ENCODE measurements around the gene NPM1. TPM values are rescaled to one million over a fixed set of nuclear protein-coding genes. Genes with fewer than 3 reads are reported as not detected.

The NPM1 gene
- total RNA-seq, 4 donors from 2014 or later: 388 to 648 (median 553) TPM

DNA sequence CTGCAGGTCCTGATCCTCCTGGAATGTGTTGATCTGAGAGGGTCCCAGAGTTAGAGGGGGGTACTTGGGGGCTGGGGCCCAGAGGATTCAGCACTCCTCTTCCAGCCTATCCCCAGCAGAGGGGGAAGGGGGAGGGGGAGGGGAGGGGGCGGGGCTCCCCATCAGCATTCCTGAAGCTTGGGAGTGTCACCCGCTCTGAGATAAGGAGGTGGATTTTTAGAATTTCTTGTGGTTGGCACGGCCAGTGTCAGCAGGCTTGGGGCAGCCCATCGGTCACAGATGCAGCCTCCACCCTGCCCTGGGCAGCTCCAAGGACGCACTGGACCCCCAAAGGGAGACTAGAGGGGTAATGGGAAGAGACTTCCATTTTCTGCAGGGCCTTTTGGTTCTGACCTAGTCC lies 37.1 kb downstream of the NPM1 start:
- 71% methylated on average over 5 of the region's 5 CpGs for WGBS
- TF ChIP-seq EP300 (IDR thresholded peaks at IDR 0.05) (no peak), POLR2AphosphoS5 (IDR thresholded peaks at IDR 0.05) (no peak), POLR2A (IDR thresholded peaks at IDR 0.05; ENCODE audit: low read depth) (no peak)
- TF ChIP-seq, protein P1, sequence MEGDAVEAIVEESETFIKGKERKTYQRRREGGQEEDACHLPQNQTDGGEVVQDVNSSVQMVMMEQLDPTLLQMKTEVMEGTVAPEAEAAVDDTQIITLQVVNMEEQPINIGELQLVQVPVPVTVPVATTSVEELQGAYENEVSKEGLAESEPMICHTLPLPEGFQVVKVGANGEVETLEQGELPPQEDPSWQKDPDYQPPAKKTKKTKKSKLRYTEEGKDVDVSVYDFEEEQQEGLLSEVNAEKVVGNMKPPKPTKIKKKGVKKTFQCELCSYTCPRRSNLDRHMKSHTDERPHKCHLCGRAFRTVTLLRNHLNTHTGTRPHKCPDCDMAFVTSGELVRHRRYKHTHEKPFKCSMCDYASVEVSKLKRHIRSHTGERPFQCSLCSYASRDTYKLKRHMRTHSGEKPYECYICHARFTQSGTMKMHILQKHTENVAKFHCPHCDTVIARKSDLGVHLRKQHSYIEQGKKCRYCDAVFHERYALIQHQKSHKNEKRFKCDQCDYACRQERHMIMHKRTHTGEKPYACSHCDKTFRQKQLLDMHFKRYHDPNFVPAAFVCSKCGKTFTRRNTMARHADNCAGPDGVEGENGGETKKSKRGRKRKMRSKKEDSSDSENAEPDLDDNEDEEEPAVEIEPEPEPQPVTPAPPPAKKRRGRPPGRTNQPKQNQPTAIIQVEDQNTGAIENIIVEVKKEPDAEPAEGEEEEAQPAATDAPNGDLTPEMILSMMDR (IDR thresholded peaks at IDR 0.05): no peak
- no peaks in the 10 kb centered on the region for H3K9me3 ChIP-seq
- no peaks in the 10 kb centered on the region for H3K36me3 ChIP-seq
- H3K27ac ChIP-seq (replicated peaks in 1 of 4): no peak overlapping the region
- DNase-seq (ENCODE audit: extremely low spot score): no peak
- no peak overlapping the region for H3K4me3 ChIP-seq
- intact Hi-C loops (cut with DNase I): loop anchor here (10.0 kb wide), 1 partner anchor 190 kb away; no protein-coding TSS in a partner anchor
- peaks cover 17 to 21% (median 18%) of the 10 kb centered on the region in 4 donors for H3K4me1 ChIP-seq
- H3K27me3 ChIP-seq: peaks cover 0 to 20% (median 0%) of the 10 kb centered on the region in 4 donors

DNA sequence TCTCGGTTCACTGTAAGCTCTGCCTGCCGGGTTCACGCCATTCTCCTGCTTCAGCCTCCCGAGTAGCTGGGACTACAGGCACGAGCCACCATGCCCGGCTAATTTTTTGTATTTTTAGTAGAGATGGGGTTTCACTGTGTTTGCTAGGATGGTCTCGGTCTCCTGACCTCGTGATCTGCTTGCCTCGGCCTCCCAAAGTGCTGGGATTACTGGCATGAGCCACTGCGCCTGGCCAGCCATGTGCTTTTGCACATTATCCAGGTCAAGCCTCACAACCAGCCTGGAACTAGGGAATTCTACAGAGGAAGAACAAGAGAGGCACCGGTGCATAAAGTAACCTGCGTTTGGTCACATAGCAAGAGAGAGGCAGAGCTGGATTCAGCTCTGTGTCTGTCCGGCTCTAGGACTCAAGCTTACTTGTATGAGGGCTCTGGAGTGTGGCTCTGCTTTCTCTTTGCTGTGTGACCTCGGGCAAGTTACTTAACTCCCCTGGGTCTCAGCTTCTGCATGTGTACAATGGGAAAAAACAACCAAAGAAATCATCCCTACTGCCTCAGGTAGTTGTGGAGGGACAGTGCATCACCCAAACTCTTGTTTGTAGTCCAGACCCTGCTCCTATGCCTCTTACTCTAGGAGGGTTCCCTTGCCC lies 38.1 kb downstream of the NPM1 start:
- TF ChIP-seq, protein P1 (IDR thresholded peaks at IDR 0.05): no peak
- TF ChIP-seq POLR2AphosphoS5 (IDR thresholded peaks at IDR 0.05): no peak
- no peak for TF ChIP-seq EP300 (IDR thresholded peaks at IDR 0.05)
- TF ChIP-seq POLR2A (IDR thresholded peaks at IDR 0.05; ENCODE audit: low read depth): no peak
- no peak overlapping the region for H3K27ac ChIP-seq (replicated peaks in 1 of 4)
- 88% methylated on average over 13 of the region's 14 CpGs for WGBS
- DNase-seq (ENCODE audit: extremely low spot score): no peak
- intact Hi-C loops (cut with DNase I): loop anchor here (10.0 kb wide), 1 partner anchor 189 kb away; no protein-coding TSS in a partner anchor
- H3K4me3 ChIP-seq: no peak overlapping the region
- peaks cover 7 to 11% (median 10%) of the 10 kb centered on the region in 4 donors for H3K4me1 ChIP-seq
- H3K36me3 ChIP-seq: no peaks in the 10 kb centered on the region
- peaks cover 0 to 10% (median 0%) of the 10 kb centered on the region in 4 donors for H3K27me3 ChIP-seq
- H3K9me3 ChIP-seq: no peaks in the 10 kb centered on the region

DNA sequence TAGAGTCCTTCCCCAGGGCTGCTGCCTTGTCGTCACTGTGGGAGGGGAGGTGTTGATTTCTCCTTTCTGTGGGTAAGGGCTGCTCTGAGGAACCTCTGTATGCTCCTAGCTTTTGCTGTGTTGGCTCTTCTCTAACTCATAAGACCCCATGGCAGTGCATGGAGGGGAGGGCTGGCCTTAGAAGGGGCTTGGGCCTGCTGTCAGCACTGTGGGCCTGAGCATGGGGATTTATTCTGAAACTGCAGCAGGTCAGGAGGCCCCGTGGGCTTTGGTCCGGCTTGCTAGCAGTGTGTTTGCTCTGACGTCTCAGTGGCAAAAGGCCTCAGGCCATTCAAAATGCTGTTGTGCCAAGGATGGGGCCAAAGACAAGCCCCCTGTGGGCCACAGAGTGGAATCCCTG lies 38.6 kb downstream of the NPM1 start:
- no peak for DNase-seq (ENCODE audit: extremely low spot score)
- 80% methylated on average over 1 of the region's 4 CpGs for WGBS
- no peak for TF ChIP-seq POLR2AphosphoS5 (IDR thresholded peaks at IDR 0.05)
- TF ChIP-seq EP300 (IDR thresholded peaks at IDR 0.05): no peak
- TF ChIP-seq, protein P1 (IDR thresholded peaks at IDR 0.05): no peak
- TF ChIP-seq POLR2A (IDR thresholded peaks at IDR 0.05; ENCODE audit: low read depth): no peak
- Histone ChIP-seq H3K27me3 (peaks cover 0 to 7% (median 0%) of the 10 kb centered on the region in 4 donors), H3K27ac (replicated peaks in 1 of 4) (no peak overlapping the region), H3K4me3 (no peak overlapping the region), H3K36me3 (no peaks in the 10 kb centered on the region), H3K4me1 (peaks cover 2 to 6% (median 4%) of the 10 kb centered on the region in 4 donors), H3K9me3 (no peaks in the 10 kb centered on the region)
- intact Hi-C loops (cut with DNase I): loop anchor here (10.0 kb wide), 1 partner anchor 189 kb away; no protein-coding TSS in a partner anchor

DNA sequence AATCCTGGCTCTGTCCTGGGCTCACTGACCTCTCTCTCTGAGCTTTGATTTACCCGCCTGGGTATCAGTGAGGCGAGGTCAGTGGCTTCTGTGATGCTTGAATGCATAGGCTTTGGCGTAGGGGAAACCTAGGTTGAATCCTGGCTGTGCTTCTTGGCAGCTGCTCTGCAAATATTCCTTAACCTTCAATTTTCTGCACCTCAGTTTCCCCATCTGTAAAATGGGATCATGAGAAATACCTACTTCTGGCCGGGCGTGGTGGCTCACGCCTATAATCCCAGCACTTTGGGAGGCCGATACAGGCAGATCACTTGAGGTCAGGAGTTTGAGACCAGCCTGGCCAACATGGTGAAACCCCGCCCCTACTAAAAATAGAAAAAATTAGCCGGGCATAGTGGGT lies 39.0 kb downstream of the NPM1 start:
- Histone ChIP-seq H3K4me1 (peaks cover 0 to 2% (median under 1%) of the 10 kb centered on the region in 4 donors), H3K9me3 (no peaks in the 10 kb centered on the region), H3K27me3 (peaks cover 0 to 3% (median 0%) of the 10 kb centered on the region in 4 donors), H3K36me3 (no peaks in the 10 kb centered on the region), H3K4me3 (no peak overlapping the region), H3K27ac (replicated peaks in 1 of 4) (no peak overlapping the region)
- TF ChIP-seq EP300 (IDR thresholded peaks at IDR 0.05) (no peak), POLR2AphosphoS5 (IDR thresholded peaks at IDR 0.05) (no peak), POLR2A (IDR thresholded peaks at IDR 0.05; ENCODE audit: low read depth) (no peak)
- TF ChIP-seq, protein P1 (IDR thresholded peaks at IDR 0.05): no peak
- WGBS: 92% methylated on average over 9 of the region's 9 CpGs
- intact Hi-C loops (cut with DNase I): loop anchor here (10.0 kb wide), 1 partner anchor 188 kb away; no protein-coding TSS in a partner anchor
- DNase-seq (ENCODE audit: extremely low spot score): no peak
